GDM1 (cell line): ENCODE measurements around the gene HFM1.
A peak's percentile ranks its signal among the peaks of the same experiment; 100 is the strongest.
"Not testable (repeated sequence)": the region's sequence is repeated elsewhere in the genome, so short reads cannot be mapped to it uniquely, and the experiment has no call there.

Experiments used
- DNase-seq: peaks from one replicate; lab custom pipeline; 2025; lab: John Stamatoyannopoulos, UW

Gene HFM1

GRCh38 chr1:91346824-91347223 lies 57.8 kb downstream of the HFM1 start:
- no peak for DNase-seq

GRCh38 chr1:91345395-91346005 lies 59.1 kb downstream of the HFM1 start:
- no peak for DNase-seq

DNA sequence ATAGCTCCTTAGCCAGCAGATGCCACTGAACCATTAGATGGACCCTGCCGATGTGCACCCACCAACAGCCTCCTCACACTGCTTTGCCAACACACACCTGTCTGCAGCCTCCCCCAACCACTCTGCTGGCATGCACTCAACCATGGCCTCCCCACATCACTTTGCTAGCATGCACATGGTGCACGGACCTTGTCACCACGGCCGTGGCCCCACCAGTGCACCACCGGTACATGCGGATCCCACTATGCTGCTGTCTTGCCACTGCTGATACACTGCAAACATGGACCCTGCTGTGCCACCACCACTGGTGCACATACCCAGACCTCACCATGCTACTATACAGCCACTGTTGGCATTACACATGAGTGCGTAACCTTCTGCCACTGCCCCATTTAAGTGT lies 66.1 kb downstream of the HFM1 start:
- DNase-seq, result no peak

DNA sequence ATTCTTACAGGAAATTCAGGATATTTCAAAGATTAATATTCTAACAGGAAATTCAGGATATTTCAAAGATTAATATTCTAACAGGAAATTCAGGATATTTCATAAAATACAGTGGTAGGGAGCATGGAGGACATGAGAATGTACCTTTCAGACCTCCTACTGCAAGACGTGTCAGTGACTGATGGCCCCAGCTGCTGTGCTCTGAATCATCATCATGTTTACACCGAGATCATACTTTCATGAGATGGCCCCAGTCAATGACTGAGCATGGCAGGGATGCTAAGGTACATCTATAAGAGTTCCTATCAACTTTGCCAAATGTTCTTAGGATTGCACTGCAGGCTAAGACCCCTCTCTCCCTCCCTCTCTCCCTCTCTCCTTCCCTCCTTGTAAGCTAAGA lies 69.0 kb downstream of the HFM1 start:
- DNase-seq, result no peak

DNA sequence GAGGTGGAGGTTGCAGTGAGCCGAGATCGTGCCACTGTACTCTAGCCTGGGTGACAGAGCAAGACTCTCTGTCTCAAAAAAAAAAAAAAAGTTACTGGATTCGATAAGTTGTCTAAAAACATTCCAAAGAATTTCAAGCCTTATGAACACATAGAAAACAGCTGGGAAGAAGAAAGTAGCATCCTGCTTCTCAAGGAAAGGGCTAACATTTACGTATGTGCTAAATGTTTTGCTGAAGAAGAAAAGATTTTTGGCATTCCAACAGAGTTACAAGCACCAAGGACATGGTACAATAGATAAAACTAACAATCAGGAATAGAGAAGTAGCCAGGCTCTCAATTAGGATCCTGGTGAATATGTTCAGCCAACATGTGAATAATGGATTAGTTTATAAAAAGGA lies 69.8 kb downstream of the HFM1 start:
- DNase-seq, result no peak

DNA sequence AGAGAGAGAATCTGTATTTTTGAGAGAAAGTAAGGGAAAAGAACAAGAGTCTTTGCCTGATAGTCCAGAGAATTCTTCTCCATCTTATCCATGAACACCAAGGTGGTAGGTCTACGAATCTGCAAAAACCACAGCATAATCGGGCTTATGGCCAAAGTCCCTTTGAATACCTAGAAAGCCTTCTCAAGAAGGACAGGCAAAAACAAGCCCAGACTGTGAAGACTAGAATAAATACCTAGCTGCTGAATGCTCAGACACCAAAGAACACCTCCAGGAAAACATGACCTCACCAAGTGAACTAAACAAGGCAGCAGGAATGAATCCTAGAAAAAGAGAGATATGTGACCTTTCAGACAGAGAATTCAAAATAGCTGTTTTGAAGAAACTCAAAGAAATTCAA lies 79.2 kb downstream of the HFM1 start:
- no peak for DNase-seq

- DNase-seq, result no peak
Measured at GRCh38 chr1:91314643-91315042, 90.0 kb downstream of the HFM1 start.

GRCh38 chr1:91311672-91312071 lies 93.0 kb downstream of the HFM1 start:
- DNase-seq, result no peak

DNA sequence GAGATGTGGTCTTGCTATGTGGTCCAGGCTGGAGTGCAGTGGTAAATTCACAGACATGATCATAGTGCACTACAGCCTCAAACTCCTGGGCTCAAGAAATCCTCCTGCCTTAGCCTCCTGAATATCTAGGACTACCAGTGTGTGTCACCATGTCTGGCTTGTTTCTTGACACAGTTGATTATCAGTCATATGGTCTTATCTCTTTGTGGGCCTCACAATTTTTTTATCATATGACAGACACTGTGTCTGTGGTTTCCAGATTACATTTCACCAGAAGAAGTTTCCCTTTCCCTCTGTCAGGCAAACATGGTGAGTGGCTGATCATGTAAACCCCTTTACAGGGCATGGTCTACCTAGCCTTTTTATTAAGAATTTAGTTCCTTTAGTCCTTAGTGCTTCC lies 96.1 kb downstream of the HFM1 start:
- DNase-seq, result no peak

DNA sequence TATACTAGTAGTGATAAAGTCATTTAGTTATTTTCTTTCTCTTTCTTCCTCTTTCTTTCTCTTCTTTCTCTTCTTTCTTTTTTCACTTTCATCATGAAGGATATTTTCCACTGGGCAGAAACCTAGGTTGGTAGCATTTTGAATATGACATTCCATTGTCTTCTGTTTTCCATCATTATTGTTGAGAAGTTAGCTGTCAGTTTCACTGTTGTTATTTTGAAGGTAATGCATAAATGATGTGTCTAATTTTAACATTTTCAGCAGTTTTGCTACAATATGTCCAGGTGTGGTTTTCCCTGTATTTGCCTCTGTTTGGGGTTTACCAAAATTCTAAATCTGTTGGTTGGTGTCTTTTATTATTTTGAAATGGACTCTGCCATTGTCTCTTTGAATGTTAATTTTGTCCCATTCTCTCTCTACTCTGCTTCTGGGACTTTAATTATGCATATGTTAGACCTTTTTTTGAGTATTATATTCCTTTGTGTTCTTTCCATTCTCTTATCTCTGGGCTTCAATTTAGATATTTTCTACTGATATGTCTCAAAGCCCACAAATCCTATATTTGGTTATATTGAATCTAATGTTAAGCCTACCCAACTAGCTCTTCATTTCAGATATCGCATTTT lies 96.7 kb downstream of the HFM1 start:
- no peak for DNase-seq

- no peak for DNase-seq
Measured at GRCh38 chr1:91303165-91303564, 101.5 kb downstream of the HFM1 start.

GRCh38 chr1:91288843-91289553 lies 115.6 kb downstream of the HFM1 start:
- DNase-seq, result not testable (repeated sequence)

DNA sequence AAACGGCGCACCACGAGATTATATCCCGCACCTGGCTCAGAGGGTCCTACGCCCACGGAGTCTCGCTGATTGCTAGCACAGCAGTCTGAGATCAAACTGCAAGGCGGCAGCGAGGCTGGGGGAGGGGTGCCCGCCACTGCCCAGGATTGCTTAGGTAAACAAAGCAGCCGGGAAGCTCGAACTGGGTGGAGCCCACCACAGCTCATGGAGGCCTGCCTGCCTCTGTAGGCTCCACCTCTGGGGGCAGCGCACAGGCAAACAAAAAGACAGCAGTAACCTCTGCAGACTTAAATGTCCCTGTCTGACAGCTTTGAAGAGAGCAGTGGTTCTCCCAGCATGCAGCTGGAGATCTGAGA lies 117.7 kb downstream of the HFM1 start:
- DNase-seq, result not testable (repeated sequence)

DNA sequence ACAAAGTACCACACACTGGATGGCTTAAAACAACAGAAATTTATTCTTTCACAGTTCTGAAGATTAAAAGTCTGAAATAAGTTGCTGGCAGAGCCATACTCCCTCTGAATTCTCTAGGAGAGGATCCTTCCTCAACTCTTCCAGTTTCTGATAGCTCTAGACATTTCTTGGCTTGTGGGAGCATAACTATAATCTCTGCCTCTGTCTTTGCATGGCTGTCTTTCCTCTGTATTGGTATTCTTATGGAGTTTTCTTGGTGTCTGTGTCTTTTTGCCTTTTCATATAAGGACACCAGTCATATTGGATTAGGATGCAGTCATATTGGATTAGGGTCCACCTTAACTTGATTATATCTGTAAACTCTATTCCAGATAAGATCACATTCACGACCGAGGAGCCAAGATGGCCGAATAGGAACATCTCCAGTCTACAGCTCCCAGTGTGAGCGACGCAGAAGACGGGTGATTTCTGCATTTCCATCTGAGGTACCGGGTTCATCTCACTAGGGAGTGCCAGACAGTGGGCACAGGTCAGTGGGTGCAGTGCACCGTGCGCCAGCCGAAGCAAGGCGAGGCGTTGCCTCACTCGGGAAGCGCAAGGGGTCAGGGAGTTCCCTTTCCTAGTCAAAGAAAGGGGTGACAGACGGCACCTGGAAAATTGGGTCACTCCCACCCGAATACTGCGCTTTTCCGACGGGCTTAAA lies 118.2 kb downstream of the HFM1 start:
- DNase-seq, result not testable (repeated sequence)

DNA sequence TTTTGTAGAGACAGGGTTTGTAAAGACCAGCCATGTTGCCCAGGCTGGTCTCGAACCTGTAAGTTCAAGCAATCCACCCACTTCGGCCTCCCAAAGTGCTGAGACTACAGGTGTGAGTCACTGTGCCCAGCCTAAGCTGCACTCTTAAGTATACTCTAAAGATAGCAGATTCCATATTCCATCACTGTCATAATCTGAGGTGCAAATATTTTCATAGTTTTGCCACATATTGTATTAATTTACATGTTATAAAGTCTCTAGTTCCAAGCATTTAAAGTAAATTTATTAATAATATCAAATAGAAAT lies 121.3 kb downstream of the HFM1 start:
- no peak for DNase-seq

DNA sequence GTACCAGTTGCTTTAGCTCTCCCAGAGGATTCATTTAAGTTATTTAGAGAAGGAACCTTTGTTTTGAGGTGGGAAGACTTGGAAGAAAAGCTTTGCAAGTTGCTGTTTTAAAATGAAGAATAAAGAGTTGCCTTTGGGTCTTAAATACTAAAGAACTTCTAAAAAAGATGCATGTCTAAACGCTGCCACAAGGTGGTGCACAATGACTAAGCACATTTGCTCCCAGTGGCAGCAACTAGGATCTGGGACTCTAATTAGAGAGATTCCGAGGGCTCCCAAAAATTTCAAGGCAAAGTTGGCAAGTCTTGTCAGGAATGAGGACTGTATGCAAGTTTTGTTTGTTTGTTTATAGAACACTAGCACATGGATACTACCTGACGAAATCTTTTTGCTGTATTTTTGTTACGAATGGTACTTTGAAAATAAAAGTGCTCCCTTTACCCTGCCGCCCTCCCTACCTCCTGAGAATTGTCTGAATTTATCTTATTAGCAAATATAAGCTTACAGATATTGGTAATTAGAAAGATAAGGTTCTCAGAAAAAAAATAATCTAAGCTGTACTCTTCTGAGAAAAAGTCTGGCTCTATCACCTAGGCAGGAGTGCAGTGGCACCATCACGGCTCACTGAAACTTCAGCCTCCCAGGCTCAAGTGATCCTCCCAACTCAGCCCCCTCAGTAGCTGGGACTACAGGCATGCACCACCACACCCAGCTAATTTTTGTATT lies 121.8 kb downstream of the HFM1 start:
- peak; percentile 14 for DNase-seq

DNA sequence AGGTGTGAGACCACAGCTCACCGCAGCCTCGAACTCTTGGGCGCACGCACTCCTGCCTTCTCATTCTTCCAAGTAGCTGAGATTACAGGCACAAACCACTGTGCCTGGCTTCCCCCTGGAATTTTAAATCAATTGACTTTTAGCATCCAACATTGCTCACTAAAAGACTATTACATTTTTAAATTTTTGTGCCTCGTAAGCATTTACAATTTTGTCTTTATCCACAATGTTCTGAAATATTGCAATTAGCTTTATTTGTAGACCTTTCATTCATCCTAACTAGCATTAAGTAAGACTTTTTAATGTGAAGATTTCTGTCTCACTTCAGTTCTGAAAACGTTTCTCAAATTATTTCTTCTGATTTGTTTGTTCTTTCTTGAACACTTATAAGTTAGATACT lies 122.9 kb downstream of the HFM1 start:
- no peak for DNase-seq

DNA sequence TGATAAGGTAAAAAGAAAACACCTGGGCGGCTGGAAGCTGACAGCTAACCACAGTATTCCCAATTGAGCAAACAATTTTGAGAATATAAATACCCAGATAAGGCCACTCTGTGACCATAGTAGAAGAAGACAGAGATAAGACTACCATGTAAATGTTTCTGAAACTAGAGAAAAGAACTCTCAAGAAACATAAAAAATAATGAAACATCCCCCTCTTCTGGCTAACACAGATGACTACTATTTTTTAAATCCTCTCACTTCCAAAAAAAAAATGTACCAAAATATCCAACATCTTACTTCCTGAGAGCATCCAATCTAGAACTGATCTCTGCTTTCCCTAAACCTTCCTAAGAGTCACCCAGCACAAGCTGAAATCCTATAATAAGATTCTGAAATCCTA lies 125.9 kb downstream of the HFM1 start:
- DNase-seq, result no peak

DNA sequence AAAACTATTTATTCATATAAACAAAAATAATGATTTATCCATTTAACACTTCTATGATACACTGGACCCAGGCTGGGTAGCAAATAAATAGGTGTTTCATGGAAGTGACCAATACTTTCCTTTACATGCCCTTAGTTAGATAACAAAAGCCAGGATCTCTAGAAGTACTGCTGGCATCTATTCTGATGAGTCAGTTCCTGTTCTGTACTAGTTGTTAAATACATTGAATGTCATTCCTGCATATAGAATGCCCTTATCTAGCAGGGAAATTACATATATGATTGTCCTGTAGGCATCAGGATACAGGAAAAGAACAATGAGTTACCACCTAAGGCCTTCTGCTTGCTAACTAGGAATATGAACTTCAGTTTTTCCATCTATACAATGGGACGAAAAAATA lies 130.8 kb downstream of the HFM1 start:
- no peak for DNase-seq

DNA sequence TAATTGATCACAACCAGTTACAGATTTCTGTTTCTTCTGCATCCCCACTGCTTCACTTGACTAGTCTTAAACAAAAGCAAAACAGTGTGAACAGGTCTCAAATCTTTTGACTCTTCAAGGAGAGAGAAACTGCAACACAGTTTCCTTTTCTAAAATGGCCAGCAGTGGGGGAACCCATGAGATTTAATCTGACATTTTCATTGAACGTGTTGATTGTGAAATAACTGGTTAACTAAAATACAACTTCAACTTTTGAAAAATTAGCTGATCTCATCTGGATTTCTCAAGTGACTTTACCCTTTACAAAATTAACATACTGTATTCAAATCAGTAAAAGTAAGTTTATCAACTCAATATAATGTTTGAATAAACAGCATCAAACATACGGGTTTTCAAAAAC lies 143.0 kb downstream of the HFM1 start:
- DNase-seq, result no peak

DNA sequence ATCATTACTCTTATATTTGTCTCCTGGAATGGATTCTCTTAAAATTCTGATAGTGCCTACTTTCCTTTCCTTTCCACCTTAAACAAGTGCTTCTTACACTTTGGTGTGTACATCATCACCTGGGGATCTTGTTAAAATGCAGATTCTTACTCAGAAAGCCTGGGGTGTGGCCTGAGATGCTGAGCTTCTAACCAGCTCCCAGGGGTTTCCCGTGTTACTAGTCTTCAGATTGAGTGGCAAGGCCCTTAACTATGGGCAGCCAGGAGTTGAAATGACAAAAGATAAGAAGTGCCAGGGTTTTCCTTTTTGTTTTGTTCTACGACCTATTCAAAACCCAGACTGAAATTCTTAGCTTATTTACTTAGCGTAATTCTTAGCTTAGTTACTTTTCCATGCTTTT lies 159.2 kb downstream of the HFM1 start:
- DNase-seq, result no peak

DNA sequence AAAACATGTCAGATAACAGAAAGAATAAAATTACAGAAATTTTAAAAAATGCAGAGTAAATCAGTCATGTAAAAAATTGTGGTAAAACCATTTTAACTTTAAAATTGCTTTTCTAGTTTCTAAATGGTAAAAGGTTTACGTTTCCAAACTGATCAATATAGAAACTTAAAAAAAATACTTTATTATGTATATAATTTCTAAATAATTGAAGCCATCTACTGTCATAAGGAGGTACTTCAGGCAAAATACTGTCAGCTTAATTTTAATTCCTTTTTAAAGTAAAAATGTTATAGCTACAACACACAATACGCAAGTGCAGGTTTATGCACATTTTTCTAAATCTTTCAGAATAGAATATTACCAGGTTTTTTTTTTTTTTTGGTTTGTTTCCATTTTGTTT lies 159.9 kb downstream of the HFM1 start:
- DNase-seq, result no peak

DNA sequence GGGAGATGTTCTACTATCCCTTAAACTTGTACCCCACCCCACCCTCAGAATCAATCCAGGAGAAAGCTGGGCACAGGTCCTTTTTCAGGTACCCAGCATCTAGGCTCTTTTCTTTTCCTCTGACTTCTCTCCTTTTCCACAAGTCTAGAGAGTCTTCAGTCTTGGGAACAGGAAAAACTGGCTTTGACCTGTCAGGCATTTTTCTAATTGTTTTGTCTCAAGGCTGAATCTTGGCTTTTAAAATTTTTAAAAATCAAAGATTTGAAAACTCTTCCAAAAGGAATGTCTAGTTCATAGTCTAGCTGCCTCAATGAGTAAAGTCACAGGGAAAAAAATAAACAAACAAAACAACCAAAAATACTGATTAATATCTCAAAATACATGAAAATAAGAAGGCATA lies 161.5 kb downstream of the HFM1 start:
- no peak for DNase-seq
